H1 (cell line): ENCODE results near the gene ANKRD29. TPM values are rescaled to one million over a fixed set of nuclear protein-coding genes. Genes with fewer than 3 reads are reported as not detected.

Experiments used
- RXRA ChIP-seq: IDR thresholded peaks from 2 replicates; pipeline ENCODE4 v1.6.1; 2011; ENCODE audit warnings: low read depth, mild to moderate bottlenecking, low read length, moderate library complexity; ENCODE audit not compliant: insufficient read depth
- polyA plus RNA-seq, 7 experiments: library from polyadenylated mRNA; depleted of rRNA in 3 of 7; stranded (reverse) in 5 of 7; unstranded in 2 of 7; fragments of >200 nt in 5 of 7; fragments of 200-250 nt in 2 of 7; gene quantifications; 1 replicate in 5 of 7; 2 replicates in 1 of 7; 4 replicates in 1 of 7; pipeline versions ENCODE4 v1.2.1 to v1.2.3, GENCODE V29; 2011 to 2013; ENCODE audit warnings: missing spikeins in 2 of 7, mixed read lengths in 2 of 7
- total RNA-seq: library from RNA; stranded (reverse); fragmentation: NEBNext Ultra II Directional; extraction: Animal tissue kit (Norgen Biotek cat#: 25700); gene quantifications from 2 replicates; pipeline ENCODE4 v1.2.1, GENCODE V29; 2021

ANKRD29 gene
- total and polyA plus RNA-seq, 2 of the 8 experiments (the other 6 are each of a cell fraction or from before 2014, with no cell fraction given): 3.0 to 7.3 TPM

DNA sequence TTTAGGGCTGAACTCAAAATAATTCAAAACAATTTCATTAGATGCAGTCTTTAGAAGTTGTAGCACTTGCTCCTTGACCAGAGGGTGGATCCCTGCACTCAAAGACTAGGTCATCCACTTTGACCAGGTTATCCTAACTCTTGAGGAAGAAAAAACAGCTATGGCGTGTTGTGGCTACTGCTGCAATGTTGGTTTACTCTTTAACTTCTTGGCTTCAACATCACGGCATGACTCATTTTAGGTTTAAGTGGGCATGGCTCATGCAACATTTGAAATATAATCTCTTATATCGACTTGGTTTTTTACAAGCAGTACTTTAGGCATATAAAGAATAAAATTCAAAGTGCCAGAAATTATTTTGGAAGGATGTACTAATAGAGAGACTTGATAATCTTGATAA, 35.4 kb downstream of the ANKRD29 start (continued):
- no peak for TF ChIP-seq RXRA
